Progenitor cell of endocrine pancreas (in vitro differentiated cells): ENCODE measurements around the gene MYRIP. TPM values are rescaled to one million over a fixed set of nuclear protein-coding genes. Genes with fewer than 3 reads are reported as not detected.

Experiments used
- DNase-seq: peaks from one replicate; pipeline ENCODE4 v3.0.0; 2021; ENCODE audit warnings: low spot score; ENCODE audit not compliant: unreplicated experiment
- H3K27ac Mint-ChIP-seq: 2 replicates; pipeline ENCODE4 v1.8.0; 2021; ENCODE audit warnings: mild to moderate bottlenecking, moderate library complexity, mixed read lengths
- H3K27me3 Mint-ChIP-seq: 2 replicates; pipeline ENCODE4 v1.8.0; 2021; ENCODE audit warnings: mixed read lengths
- H3K36me3 Mint-ChIP-seq: 2 replicates; pipeline ENCODE4 v1.8.0; 2022; ENCODE audit warnings: mixed read lengths; ENCODE audit not compliant: insufficient read depth
- H3K4me1 Mint-ChIP-seq: 2 replicates; pipeline ENCODE4 v1.8.0; 2021; ENCODE audit warnings: low read depth, mixed read lengths
- H3K4me3 Mint-ChIP-seq: 2 replicates; pipeline ENCODE4 v1.8.0; 2021; ENCODE audit warnings: low read depth, mild to moderate bottlenecking, moderate library complexity, mixed read lengths
- H3K9me3 Mint-ChIP-seq: 2 replicates; pipeline ENCODE4 v1.8.0; 2021; ENCODE audit warnings: low read depth, mixed read lengths
- total RNA-seq: library from RNA; stranded (reverse); gene quantifications from 2 replicates; pipeline ENCODE4 v1.2.1, GENCODE V29; 2021
- TF ChIP-seq, protein P1 (sequence below): fragments of 200-600 bp; sonication (generic); IDR thresholded peaks from one replicate; pipeline ENCODE4 v1.5.0; 2021; ENCODE audit warnings: antibody characterized with exemption, mild to moderate bottlenecking; ENCODE audit not compliant: unreplicated experiment

Gene MYRIP
- total RNA-seq, 1 donor from 2014 or later, result 0.57 TPM

DNA sequence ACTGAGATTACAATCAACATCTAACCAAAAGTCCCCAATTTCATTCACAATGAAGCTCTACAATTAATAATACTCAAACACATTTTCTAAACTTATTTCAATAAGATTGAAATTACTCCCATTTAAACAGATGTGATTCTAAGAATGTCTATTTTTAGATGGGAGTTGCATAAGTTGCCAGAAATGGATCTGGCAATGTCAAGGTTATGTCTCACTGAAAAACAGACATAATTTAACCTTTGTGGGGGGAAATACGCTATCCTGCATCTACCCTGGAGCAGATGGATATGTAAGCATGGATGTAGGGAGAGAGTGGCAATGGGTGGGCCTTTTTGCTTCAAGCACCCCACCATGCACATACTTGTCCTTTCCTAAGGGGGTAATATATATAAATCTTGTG is 493.4 kb downstream of the MYRIP start:
- Mint-ChIP-seq H3K9me3 (no peaks in the 10 kb centered on the region), H3K27ac (no peak overlapping the region), H3K4me1 (no peaks in the 10 kb centered on the region), H3K4me3 (no peak overlapping the region), H3K27me3 (no peaks in the 10 kb centered on the region), H3K36me3 (no peaks in the 10 kb centered on the region)
- no peak for DNase-seq
- TF ChIP-seq, protein P1, sequence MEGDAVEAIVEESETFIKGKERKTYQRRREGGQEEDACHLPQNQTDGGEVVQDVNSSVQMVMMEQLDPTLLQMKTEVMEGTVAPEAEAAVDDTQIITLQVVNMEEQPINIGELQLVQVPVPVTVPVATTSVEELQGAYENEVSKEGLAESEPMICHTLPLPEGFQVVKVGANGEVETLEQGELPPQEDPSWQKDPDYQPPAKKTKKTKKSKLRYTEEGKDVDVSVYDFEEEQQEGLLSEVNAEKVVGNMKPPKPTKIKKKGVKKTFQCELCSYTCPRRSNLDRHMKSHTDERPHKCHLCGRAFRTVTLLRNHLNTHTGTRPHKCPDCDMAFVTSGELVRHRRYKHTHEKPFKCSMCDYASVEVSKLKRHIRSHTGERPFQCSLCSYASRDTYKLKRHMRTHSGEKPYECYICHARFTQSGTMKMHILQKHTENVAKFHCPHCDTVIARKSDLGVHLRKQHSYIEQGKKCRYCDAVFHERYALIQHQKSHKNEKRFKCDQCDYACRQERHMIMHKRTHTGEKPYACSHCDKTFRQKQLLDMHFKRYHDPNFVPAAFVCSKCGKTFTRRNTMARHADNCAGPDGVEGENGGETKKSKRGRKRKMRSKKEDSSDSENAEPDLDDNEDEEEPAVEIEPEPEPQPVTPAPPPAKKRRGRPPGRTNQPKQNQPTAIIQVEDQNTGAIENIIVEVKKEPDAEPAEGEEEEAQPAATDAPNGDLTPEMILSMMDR, result no peak

DNA sequence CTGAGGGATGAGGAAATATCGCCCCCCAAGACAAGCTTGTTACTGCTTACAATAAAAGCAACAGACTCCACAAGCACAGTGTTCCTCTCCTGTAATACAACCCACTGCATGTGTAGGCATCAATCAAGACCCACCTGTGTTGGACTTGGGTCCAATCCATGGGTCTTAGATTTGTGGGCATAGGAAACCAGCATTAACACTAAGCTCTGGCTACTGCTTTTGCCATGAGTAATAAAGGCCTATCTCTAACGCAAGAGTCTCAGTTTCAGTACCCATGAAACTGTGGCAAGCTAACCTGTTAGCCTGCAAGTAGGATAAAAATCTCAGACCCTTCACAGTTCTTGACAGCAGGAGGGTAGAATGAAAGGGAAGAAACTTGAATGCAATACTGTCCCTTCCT is 494.9 kb downstream of the MYRIP start:
- H3K27me3 Mint-ChIP-seq, result no peaks in the 10 kb centered on the region
- no peak for DNase-seq
- H3K4me1 Mint-ChIP-seq, result peaks cover 3% of the 10 kb centered on the region
- no peak overlapping the region for H3K27ac Mint-ChIP-seq
- no peaks in the 10 kb centered on the region for H3K9me3 Mint-ChIP-seq
- no peaks in the 10 kb centered on the region for H3K36me3 Mint-ChIP-seq
- no peak overlapping the region for H3K4me3 Mint-ChIP-seq
- TF ChIP-seq, protein P1, result no peak

DNA sequence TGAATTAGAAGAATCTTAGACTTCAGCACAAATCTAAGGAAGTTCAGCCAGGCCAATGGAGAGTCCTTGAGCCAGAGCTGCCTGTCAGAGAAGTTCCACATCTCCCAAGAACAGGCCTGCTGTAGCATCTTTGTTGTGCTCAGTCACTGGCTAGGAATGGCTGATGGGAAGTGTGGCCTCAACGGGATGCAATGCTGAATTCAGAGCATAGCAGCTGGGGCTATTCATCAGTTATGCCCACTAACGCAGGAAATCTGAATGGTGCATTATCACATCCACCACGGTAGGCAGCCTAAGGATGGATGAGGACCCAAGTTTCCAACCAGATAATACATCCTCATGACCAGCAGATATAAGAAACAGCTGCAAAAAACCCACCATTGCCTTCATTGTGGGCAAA is 496.9 kb downstream of the MYRIP start:
- TF ChIP-seq, protein P1, result no peak
- no peak overlapping the region for H3K4me3 Mint-ChIP-seq
- peaks cover 5% of the 10 kb centered on the region for H3K36me3 Mint-ChIP-seq
- peaks cover 9% of the 10 kb centered on the region for H3K4me1 Mint-ChIP-seq
- DNase-seq, result no peak
- H3K9me3 Mint-ChIP-seq, result no peaks in the 10 kb centered on the region
- H3K27ac Mint-ChIP-seq, result no peak overlapping the region
- H3K27me3 Mint-ChIP-seq, result no peaks in the 10 kb centered on the region

DNA sequence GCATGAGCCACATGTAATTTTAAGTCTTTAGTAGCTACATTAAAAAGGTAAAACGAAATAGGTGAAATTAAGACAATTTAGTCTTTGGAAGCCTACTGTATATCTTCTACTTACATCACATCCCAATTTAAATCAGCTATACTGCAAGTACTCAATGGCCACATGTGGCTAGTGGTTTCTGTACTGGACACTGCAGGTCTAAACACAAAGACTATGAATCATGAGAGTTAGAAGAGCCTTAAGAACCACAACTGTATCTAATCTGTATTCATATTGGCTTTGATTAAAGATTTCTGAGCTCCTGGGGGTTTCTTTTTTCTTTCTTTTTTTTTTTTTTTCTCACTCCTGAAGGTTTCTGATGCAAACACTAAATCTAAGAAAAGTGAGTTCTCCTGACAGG is 497.8 kb downstream of the MYRIP start:
- Mint-ChIP-seq H3K36me3 (peaks cover 10% of the 10 kb centered on the region), H3K27me3 (no peaks in the 10 kb centered on the region), H3K4me1 (peaks cover 15% of the 10 kb centered on the region), H3K4me3 (no peak overlapping the region), H3K27ac (no peak overlapping the region), H3K9me3 (no peaks in the 10 kb centered on the region)
- TF ChIP-seq, protein P1, result no peak
- DNase-seq, result no peak

DNA sequence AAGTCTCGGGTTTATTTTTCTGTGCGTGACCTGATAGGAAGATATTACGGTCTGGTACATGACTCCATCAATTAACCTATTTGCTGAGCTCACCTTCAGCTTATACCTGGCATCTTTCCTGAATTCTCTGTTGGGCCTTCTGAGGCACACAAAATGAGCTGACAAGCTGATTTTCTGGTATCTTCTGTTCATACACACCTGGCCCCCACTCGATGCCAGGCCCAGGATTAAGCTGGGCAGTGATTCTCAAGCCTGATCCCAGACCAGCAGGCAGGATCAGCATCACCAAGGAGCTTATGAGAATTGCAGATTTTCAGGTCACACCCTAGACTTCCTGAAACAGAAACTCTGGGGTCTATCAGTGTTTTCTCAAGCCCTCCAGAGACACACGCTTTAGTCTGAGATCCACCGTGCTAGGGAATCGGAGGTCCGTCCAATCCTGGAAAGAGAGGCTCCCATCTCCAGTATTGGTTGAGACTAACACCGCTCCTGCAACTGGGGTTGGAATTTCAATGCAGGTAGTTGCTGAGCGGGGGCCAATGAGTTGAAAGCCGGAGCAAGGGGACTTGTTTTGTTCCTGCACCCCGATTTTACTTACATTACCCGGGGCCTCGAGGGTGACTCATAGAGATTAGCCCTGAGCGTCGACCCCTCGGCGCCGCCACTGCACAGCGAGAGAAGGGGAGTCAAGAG is 499.5 kb downstream of the MYRIP start:
- TF ChIP-seq, protein P1, result no peak
- no peaks in the 10 kb centered on the region for H3K27me3 Mint-ChIP-seq
- H3K4me1 Mint-ChIP-seq, result peaks cover 23% of the 10 kb centered on the region
- H3K4me3 Mint-ChIP-seq, result peak overlapping the region; percentile 100
- no peaks in the 10 kb centered on the region for H3K9me3 Mint-ChIP-seq
- peak overlapping the region; percentile 100 for H3K27ac Mint-ChIP-seq
- no peak for DNase-seq
- peaks cover 19% of the 10 kb centered on the region for H3K36me3 Mint-ChIP-seq
